AG10803 (cell line): Measurements from ENCODE around the gene TRIB2.

Experiments
- DNase-seq: peaks from one replicate; pipeline ENCODE4 v3.0.0; 2010; ENCODE audit warnings: low read depth
- H3K4me3 ChIP-seq: 2 replicates; pipeline ENCODE4 v1.5.1; 2011; ENCODE audit warnings: mild to moderate bottlenecking, low read length, control low read depth
- CTCF ChIP-seq: conservative IDR thresholded peaks from 2 replicates; pipeline ENCODE4 v1.5.1; 2011; ENCODE audit warnings: mild to moderate bottlenecking, low read length, control low read depth, inconsistent platforms

Gene TRIB2

GRCh38 chr2:12762976-12763375, 46.2 kb downstream of the TRIB2 start:
- TF ChIP-seq CTCF, result no peak
- DNase-seq, result peak; percentile 77
- H3K4me3 ChIP-seq, result no peak overlapping the region

- DNase-seq, result no peak
- H3K4me3 ChIP-seq, result no peak overlapping the region
- TF ChIP-seq CTCF, result no peak
These were observed 46.8 kb downstream of the TRIB2 start for GRCh38 chr2:12763486-12763885.

- H3K4me3 ChIP-seq, result no peak overlapping the region
- peak; percentile 81 for DNase-seq
- no peak for TF ChIP-seq CTCF
These were observed 47.5 kb downstream of the TRIB2 start for GRCh38 chr2:12764075-12764730.

GRCh38 chr2:12764849-12765605, 48.3 kb downstream of the TRIB2 start:
- TF ChIP-seq CTCF, result no peak
- no peak overlapping the region for H3K4me3 ChIP-seq
- no peak for DNase-seq

- no peak for TF ChIP-seq CTCF
- no peak overlapping the region for H3K4me3 ChIP-seq
- DNase-seq, result peak; percentile 48
These were observed 49.7 kb downstream of the TRIB2 start for GRCh38 chr2:12766421-12766879.

- H3K4me3 ChIP-seq, result no peak overlapping the region
- no peak for DNase-seq
- TF ChIP-seq CTCF, result no peak
These were observed 50.8 kb downstream of the TRIB2 start for GRCh38 chr2:12767541-12767940.
